HUES64 (cell line): ENCODE results near the gene NRG3.

ENCODE experiments used
- H3K27ac ChIP-seq: 2 replicates; pipeline ENCODE4 v1.7.0; 2013; ENCODE audit warnings: low read depth, low read length, inconsistent platforms
- H3K27me3 ChIP-seq: 2 replicates; pipeline ENCODE4 v1.6.1; 2013; ENCODE audit warnings: mild to moderate bottlenecking, low read length; ENCODE audit not compliant: insufficient read depth
- H3K36me3 ChIP-seq: 2 replicates; pipeline ENCODE4 v1.6.1; 2013; ENCODE audit warnings: mild to moderate bottlenecking, low read length; ENCODE audit not compliant: insufficient read depth
- H3K4me1 ChIP-seq: 2 replicates; pipeline ENCODE4 v1.6.1; 2013; ENCODE audit warnings: mild to moderate bottlenecking, low read length, moderate library complexity; ENCODE audit not compliant: insufficient read depth
- H3K4me3 ChIP-seq: 2 replicates; pipeline ENCODE4 v1.5.1; 2013; ENCODE audit warnings: mild to moderate bottlenecking, low read length, moderate library complexity
- H3K9ac ChIP-seq: 2 replicates; pipeline ENCODE4 v1.6.1; 2013; ENCODE audit warnings: mild to moderate bottlenecking, low read depth, low read length
- H3K9me3 ChIP-seq: 2 replicates; pipeline ENCODE4 v1.6.1; 2013; ENCODE audit warnings: low read depth, low read length; ENCODE audit not compliant: insufficient read depth
- WGBS: fragments of 150-250, 120-280 bp; methylation state at CpG from one replicate; pipeline ENCODE4 v1.1.7; 2013; ENCODE audit warnings: missing lambda C conversion rate; 5-methylcytosine and 5-hydroxymethylcytosine counted together

The NRG3 gene

GRCh38 chr10:82908096-82908495 is 1033.1 kb downstream of the NRG3 start:
- Histone ChIP-seq H3K27me3 (no peaks in the 10 kb centered on the region), H3K4me1 (no peaks in the 10 kb centered on the region), H3K9ac (no peak overlapping the region), H3K27ac (no peak overlapping the region), H3K4me3 (no peak overlapping the region), H3K36me3 (no peaks in the 10 kb centered on the region), H3K9me3 (no peaks in the 10 kb centered on the region)
- WGBS = 80% methylated on average over 1 of the region's 1 CpG

- no peak overlapping the region for H3K4me3 ChIP-seq
- H3K9me3 ChIP-seq = no peaks in the 10 kb centered on the region
- no peaks in the 10 kb centered on the region for H3K36me3 ChIP-seq
- no peak overlapping the region for H3K9ac ChIP-seq
- 92% methylated on average over 6 of the region's 6 CpGs for WGBS
- H3K27me3 ChIP-seq = no peaks in the 10 kb centered on the region
- no peaks in the 10 kb centered on the region for H3K4me1 ChIP-seq
- H3K27ac ChIP-seq = no peak overlapping the region
Measured at GRCh38 chr10:82908751-82909150, 1033.8 kb downstream of the NRG3 start.

- 92% methylated on average over 2 of the region's 3 CpGs for WGBS
- Histone ChIP-seq H3K9ac (no peak overlapping the region), H3K4me1 (no peaks in the 10 kb centered on the region), H3K9me3 (no peaks in the 10 kb centered on the region), H3K36me3 (no peaks in the 10 kb centered on the region), H3K27me3 (no peaks in the 10 kb centered on the region), H3K4me3 (no peak overlapping the region), H3K27ac (no peak overlapping the region)
Measured at GRCh38 chr10:82910301-82910700, 1035.3 kb downstream of the NRG3 start.

GRCh38 chr10:82914655-82915136 is 1039.7 kb downstream of the NRG3 start:
- H3K27me3 ChIP-seq = no peaks in the 10 kb centered on the region
- H3K4me3 ChIP-seq = no peak overlapping the region
- no peaks in the 10 kb centered on the region for H3K9me3 ChIP-seq
- H3K27ac ChIP-seq = no peak overlapping the region
- no peak overlapping the region for H3K9ac ChIP-seq
- no peaks in the 10 kb centered on the region for H3K36me3 ChIP-seq
- H3K4me1 ChIP-seq = no peaks in the 10 kb centered on the region

- no peak overlapping the region for H3K27ac ChIP-seq
- H3K27me3 ChIP-seq = no peaks in the 10 kb centered on the region
- H3K4me1 ChIP-seq = no peaks in the 10 kb centered on the region
- H3K9me3 ChIP-seq = no peaks in the 10 kb centered on the region
- no peak overlapping the region for H3K9ac ChIP-seq
- no peaks in the 10 kb centered on the region for H3K36me3 ChIP-seq
- H3K4me3 ChIP-seq = no peak overlapping the region
- WGBS = 94% methylated on average over 4 of the region's 4 CpGs
Measured at GRCh38 chr10:82916941-82917340, 1041.9 kb downstream of the NRG3 start.

- Histone ChIP-seq H3K27ac (no peak overlapping the region), H3K9ac (no peak overlapping the region), H3K4me3 (no peak overlapping the region), H3K4me1 (no peaks in the 10 kb centered on the region), H3K36me3 (no peaks in the 10 kb centered on the region), H3K9me3 (no peaks in the 10 kb centered on the region), H3K27me3 (no peaks in the 10 kb centered on the region)
Measured at GRCh38 chr10:82918022-82918421, 1043.0 kb downstream of the NRG3 start.

GRCh38 chr10:82922046-82922445 is 1047.1 kb downstream of the NRG3 start:
- 92% methylated on average over 2 of the region's 4 CpGs for WGBS
- H3K4me3 ChIP-seq = no peak overlapping the region
- no peak overlapping the region for H3K27ac ChIP-seq
- H3K27me3 ChIP-seq = no peaks in the 10 kb centered on the region
- no peaks in the 10 kb centered on the region for H3K36me3 ChIP-seq
- no peaks in the 10 kb centered on the region for H3K9me3 ChIP-seq
- no peak overlapping the region for H3K9ac ChIP-seq
- H3K4me1 ChIP-seq = no peaks in the 10 kb centered on the region

GRCh38 chr10:82922755-82923154 is 1047.8 kb downstream of the NRG3 start:
- 90% methylated on average over 2 of the region's 2 CpGs for WGBS
- Histone ChIP-seq H3K9ac (no peak overlapping the region), H3K4me1 (no peaks in the 10 kb centered on the region), H3K36me3 (no peaks in the 10 kb centered on the region), H3K4me3 (no peak overlapping the region), H3K9me3 (no peaks in the 10 kb centered on the region), H3K27me3 (no peaks in the 10 kb centered on the region), H3K27ac (no peak overlapping the region)

GRCh38 chr10:82924711-82925110 is 1049.7 kb downstream of the NRG3 start:
- Histone ChIP-seq H3K4me3 (no peak overlapping the region), H3K9ac (no peak overlapping the region), H3K27me3 (no peaks in the 10 kb centered on the region), H3K9me3 (no peaks in the 10 kb centered on the region), H3K27ac (no peak overlapping the region), H3K36me3 (no peaks in the 10 kb centered on the region), H3K4me1 (no peaks in the 10 kb centered on the region)
- 100% methylated on average over 1 of the region's 1 CpG for WGBS

GRCh38 chr10:82925547-82925946 is 1050.6 kb downstream of the NRG3 start:
- WGBS = 93% methylated on average over 3 of the region's 3 CpGs
- no peak overlapping the region for H3K27ac ChIP-seq

GRCh38 chr10:82932451-82932850 is 1057.5 kb downstream of the NRG3 start:
- H3K9ac ChIP-seq = no peak overlapping the region
- H3K27me3 ChIP-seq = no peaks in the 10 kb centered on the region
- H3K4me1 ChIP-seq = no peaks in the 10 kb centered on the region
- WGBS = 97% methylated on average over 3 of the region's 3 CpGs
- no peak overlapping the region for H3K4me3 ChIP-seq
- H3K27ac ChIP-seq = no peak overlapping the region
- H3K36me3 ChIP-seq = no peaks in the 10 kb centered on the region
- H3K9me3 ChIP-seq = no peaks in the 10 kb centered on the region

More at GRCh38 chr10:82925547-82925946, 1050.6 kb downstream of the NRG3 start:
- Histone ChIP-seq H3K27me3 (no peaks in the 10 kb centered on the region), H3K36me3 (no peaks in the 10 kb centered on the region), H3K9ac (no peak overlapping the region), H3K9me3 (no peaks in the 10 kb centered on the region), H3K4me3 (no peak overlapping the region), H3K4me1 (no peaks in the 10 kb centered on the region)

GRCh38 chr10:82934429-82934828 is 1059.4 kb downstream of the NRG3 start:
- Histone ChIP-seq H3K4me1 (no peaks in the 10 kb centered on the region), H3K27ac (no peak overlapping the region), H3K9me3 (no peaks in the 10 kb centered on the region), H3K36me3 (no peaks in the 10 kb centered on the region), H3K27me3 (no peaks in the 10 kb centered on the region), H3K4me3 (no peak overlapping the region), H3K9ac (no peak overlapping the region)
- WGBS = 81% methylated on average over 2 of the region's 2 CpGs
